Brain microvascular endothelial cell (primary cell): ENCODE data around the gene MAPKAPK5.

Source experiments
- DNase-seq: peaks from one replicate; pipeline ENCODE4 v3.0.0-alpha.2; 2020
- H3K27ac ChIP-seq: fragments of 250-450 bp; sonication (Bioruptor Pico); 2 replicates; pipeline ENCODE4 v1.5.1; 2020; ENCODE audit warnings: mild to moderate bottlenecking, moderate library complexity
- H3K27me3 ChIP-seq: fragments of 250-450 bp; sonication (Bioruptor Pico); replicated peaks from 2 replicates; pipeline ENCODE4 v1.5.1; 2020; ENCODE audit warnings: mild to moderate bottlenecking
- H3K36me3 ChIP-seq: fragments of 250-450 bp; sonication (Bioruptor Pico); replicated peaks from 2 replicates; pipeline ENCODE4 v1.5.1; 2020; ENCODE audit warnings: mild to moderate bottlenecking
- H3K4me3 ChIP-seq: 2 replicates; pipeline ENCODE4 v1.5.1; 2011; ENCODE audit warnings: low read depth, mild to moderate bottlenecking, control low read depth, low read length, moderate library complexity
- CTCF ChIP-seq: IDR thresholded peaks from 2 replicates; pipeline ENCODE4 v1.5.1; 2011; ENCODE audit warnings: low read depth, mild to moderate bottlenecking, moderate library complexity, low read length, control low read depth, inconsistent platforms; ENCODE audit errors: missing control alignments
- in situ Hi-C: cut with HindIII; loops from 2 replicates; pipeline ENCODE4 v1.10.0; 2017; ENCODE audit warnings: low sequenced_read_pairs, low pct_ligation_motif_present

Gene MAPKAPK5

GRCh38 chr12:111850526-111850925 is 8.5 kb downstream of the MAPKAPK5 start:
- in situ Hi-C loops = no loop called here
- no peak overlapping the region for H3K27ac ChIP-seq
- no peak for TF ChIP-seq CTCF

GRCh38 chr12:111858186-111858585 is 16.2 kb downstream of the MAPKAPK5 start:
- H3K27me3 ChIP-seq = no peaks in the 10 kb centered on the region
- no peaks in the 10 kb centered on the region for H3K36me3 ChIP-seq
- TF ChIP-seq CTCF = no peak
- no peak overlapping the region for H3K4me3 ChIP-seq
- no peak overlapping the region for H3K27ac ChIP-seq
- in situ Hi-C loops = no loop called here
- DNase-seq = no peak

More at GRCh38 chr12:111850526-111850925, 8.5 kb downstream of the MAPKAPK5 start:
- Histone ChIP-seq H3K4me3 (no peak overlapping the region), H3K36me3 (no peaks in the 10 kb centered on the region), H3K27me3 (no peaks in the 10 kb centered on the region)
- DNase-seq = no peak

- in situ Hi-C loops = no loop called here
- Histone ChIP-seq H3K27me3 (no peaks in the 10 kb centered on the region), H3K4me3 (no peak overlapping the region), H3K27ac (no peak overlapping the region), H3K36me3 (no peaks in the 10 kb centered on the region)
- TF ChIP-seq CTCF = no peak
- DNase-seq = no peak
These were observed 16.8 kb downstream of the MAPKAPK5 start for GRCh38 chr12:111858778-111859177.

GRCh38 chr12:111864913-111865312 is 22.9 kb downstream of the MAPKAPK5 start:
- in situ Hi-C loops = no loop called here
- TF ChIP-seq CTCF = no peak
- Histone ChIP-seq H3K27me3 (no peaks in the 10 kb centered on the region), H3K4me3 (no peak overlapping the region), H3K36me3 (peaks cover 22% of the 10 kb centered on the region), H3K27ac (no peak overlapping the region)
- DNase-seq = no peak

GRCh38 chr12:111867531-111867930 is 25.5 kb downstream of the MAPKAPK5 start:
- no peak for DNase-seq
- in situ Hi-C loops = no loop called here
- Histone ChIP-seq H3K4me3 (no peak overlapping the region), H3K36me3 (peaks cover 44% of the 10 kb centered on the region), H3K27me3 (no peaks in the 10 kb centered on the region), H3K27ac (no peak overlapping the region)
- no peak for TF ChIP-seq CTCF
